GM10847 (cell line): ENCODE measurements around the gene KMT2B.

Source experiments
- POLR2A ChIP-seq: IDR thresholded peaks from 2 replicates; pipeline ENCODE4 v1.6.1; 2011; ENCODE audit not compliant: insufficient read length; ENCODE audit errors: extremely low read depth

KMT2B gene, protein sequence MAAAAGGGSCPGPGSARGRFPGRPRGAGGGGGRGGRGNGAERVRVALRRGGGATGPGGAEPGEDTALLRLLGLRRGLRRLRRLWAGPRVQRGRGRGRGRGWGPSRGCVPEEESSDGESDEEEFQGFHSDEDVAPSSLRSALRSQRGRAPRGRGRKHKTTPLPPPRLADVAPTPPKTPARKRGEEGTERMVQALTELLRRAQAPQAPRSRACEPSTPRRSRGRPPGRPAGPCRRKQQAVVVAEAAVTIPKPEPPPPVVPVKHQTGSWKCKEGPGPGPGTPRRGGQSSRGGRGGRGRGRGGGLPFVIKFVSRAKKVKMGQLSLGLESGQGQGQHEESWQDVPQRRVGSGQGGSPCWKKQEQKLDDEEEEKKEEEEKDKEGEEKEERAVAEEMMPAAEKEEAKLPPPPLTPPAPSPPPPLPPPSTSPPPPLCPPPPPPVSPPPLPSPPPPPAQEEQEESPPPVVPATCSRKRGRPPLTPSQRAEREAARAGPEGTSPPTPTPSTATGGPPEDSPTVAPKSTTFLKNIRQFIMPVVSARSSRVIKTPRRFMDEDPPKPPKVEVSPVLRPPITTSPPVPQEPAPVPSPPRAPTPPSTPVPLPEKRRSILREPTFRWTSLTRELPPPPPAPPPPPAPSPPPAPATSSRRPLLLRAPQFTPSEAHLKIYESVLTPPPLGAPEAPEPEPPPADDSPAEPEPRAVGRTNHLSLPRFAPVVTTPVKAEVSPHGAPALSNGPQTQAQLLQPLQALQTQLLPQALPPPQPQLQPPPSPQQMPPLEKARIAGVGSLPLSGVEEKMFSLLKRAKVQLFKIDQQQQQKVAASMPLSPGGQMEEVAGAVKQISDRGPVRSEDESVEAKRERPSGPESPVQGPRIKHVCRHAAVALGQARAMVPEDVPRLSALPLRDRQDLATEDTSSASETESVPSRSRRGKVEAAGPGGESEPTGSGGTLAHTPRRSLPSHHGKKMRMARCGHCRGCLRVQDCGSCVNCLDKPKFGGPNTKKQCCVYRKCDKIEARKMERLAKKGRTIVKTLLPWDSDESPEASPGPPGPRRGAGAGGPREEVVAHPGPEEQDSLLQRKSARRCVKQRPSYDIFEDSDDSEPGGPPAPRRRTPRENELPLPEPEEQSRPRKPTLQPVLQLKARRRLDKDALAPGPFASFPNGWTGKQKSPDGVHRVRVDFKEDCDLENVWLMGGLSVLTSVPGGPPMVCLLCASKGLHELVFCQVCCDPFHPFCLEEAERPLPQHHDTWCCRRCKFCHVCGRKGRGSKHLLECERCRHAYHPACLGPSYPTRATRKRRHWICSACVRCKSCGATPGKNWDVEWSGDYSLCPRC (N-terminal part only)

DNA sequence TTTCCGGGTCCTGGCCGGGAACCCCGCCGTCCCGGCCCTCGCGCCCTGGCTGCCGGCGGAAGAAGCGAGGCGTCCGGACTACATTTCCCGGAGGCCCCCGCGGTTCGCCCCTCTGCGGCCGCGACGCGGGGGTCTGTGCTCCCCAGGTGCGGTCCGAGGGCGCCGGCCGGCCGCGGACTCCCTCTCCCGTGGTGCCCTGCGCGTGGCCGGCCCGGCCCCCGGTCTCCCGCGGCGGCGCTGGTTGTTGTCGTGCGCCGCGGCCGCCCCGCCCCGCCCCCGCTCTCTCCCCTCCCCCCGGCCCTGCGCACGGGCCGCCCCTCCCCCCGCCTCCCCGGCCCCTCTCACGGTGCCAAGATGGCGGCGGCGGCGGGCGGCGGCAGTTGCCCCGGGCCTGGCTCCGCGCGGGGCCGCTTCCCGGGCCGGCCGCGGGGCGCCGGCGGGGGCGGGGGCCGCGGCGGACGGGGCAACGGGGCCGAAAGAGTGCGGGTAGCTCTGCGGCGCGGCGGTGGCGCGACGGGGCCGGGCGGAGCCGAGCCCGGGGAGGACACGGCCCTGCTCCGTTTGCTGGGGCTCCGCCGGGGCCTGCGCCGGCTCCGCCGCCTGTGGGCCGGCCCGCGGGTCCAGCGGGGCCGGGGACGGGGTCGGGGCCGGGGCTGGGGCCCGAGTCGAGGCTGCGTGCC lies at the start of gene KMT2B:
KMT2B (plus strand) TSS at position 339 of the 680 bp plus-strand sequence; CDS start at position 355, 16 bp downstream.
- peak; percentile 57 for TF ChIP-seq POLR2A

DNA sequence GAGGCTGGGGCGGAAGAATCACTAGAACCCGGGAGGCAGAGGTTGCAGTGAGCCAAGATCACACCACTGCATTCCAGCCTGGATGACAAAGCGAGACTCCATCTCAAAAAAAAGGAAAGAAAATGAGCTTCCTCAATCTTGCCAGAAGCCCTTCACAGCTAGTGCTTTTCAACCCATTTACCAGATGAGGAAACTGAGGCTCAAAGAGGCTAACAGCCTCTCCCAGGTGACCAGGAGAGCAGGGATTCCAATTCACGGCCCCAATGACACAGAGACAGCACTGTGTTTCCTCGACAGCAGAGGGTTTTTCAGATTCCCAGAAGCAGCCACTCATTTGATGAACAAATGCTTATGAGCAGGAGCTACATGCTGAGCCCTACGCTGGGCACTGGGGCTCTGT lies 48.2 kb upstream of the KMT2B start:
- TF ChIP-seq POLR2A, result no peak

DNA sequence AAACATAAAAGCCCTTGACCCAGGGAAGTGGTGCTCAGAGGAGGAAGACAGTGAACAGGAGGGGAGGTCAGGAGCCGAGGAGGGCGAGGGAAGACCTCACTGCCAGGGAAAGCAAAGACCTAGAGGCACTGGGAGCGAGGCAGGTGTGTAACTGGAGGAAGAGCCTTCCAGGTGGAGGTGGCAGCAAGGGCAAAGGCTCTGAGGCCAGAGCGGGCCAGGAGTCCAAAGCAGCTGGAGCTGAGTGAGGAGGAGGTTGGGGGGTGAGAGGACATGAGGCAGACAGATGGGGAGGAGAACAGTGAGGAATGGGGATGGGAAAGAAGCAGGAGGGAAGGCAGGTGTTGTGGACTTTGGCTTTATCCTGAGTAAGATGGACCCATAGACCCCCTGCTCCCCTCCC lies 47.8 kb upstream of the KMT2B start:
- TF ChIP-seq POLR2A, result no peak

DNA sequence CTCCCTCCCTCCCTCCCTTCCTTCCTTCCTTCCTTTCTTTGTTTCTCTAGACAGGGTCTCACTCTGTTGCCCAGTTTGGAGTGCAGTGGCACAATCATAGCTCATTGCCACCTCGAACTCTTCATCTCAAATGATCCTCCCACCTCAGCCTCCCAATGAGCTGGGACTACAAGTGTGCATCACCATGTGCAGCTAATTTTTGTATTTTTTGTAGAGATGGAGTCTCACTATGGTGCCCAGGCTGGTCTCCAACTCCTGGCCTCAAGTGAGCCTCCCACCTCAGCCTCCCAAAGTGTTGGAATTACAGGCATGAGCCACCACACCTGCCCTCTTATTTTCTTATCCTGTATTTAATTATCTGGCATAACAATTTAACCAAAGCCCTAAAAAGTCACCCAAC lies 47.1 kb upstream of the KMT2B start:
- no peak for TF ChIP-seq POLR2A

DNA sequence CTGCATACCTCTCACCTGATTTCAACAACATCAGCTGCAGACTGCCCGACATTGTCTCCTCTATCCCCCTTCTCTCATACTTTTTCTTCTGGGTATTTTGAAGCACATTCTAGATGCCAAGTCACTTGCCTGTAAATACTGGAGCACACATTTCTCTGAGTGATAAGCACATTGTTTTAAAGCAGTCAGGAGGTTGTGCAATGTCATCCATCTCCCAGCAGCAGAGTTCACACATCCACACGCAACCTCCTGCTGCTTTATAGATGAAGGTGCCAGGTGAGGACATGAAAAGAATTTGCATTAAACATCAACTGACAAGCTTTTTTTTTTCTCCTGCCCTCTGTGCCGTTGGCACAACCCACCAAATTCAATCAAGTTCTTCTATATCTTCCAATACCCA lies 46.0 kb upstream of the KMT2B start:
- no peak for TF ChIP-seq POLR2A

DNA sequence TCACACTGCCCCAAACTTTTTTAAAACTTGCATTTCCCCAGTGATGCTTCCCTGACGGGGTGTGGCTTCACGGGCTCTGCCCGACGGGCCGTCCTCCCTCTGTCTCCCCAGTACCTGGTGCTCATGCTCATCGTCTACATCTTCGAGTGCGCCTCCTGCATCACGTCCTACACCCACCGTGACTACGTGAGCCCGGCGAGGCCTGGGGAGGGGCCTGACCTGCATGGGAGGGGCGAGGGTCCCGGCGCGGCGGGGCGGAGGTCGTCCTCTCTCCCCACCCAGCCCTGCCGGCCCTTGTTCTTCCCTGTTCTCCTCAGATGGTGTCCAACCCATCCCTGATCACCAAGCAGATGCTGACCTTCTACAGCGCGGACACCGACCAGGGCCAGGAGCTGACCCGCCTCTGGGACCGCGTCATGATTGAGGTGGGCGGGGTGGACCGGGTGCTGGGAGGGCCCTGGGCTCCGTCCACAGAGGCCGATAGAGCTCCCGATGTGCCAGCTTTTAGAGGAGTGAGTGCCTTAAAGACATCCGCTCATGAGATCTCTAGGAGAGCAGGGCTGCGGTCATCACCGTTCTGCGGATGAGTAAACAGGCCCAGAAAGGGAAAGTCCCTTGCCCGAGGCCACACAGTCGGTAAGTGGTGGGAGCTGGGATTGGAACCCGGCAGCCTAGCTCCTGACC lies 44.5 kb upstream of the KMT2B start:
- TF ChIP-seq POLR2A, result no peak

DNA sequence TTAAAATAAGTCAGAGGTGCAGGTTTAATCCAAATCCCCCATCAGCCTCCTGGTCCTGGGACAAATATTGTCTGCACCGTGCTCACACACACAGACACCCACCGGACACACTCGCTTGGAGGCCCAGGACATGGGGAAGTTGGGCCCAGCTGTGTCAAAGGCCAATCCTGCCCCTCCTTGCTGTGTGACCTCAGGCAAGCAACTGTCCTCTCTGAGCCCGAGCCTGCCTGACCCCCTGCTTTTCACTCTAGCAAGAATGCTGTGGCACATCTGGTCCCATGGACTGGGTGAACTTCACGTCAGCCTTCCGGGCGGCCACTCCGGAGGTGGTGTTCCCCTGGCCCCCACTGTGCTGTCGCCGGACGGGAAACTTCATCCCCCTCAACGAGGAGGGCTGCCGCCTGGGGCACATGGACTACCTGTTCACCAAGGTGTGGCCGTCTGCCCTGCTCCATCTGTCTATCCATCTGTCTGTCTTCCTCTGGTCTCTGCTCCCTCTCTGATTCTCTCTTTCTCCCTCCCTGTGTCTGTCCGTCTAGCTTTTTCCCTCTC lies 42.1 kb upstream of the KMT2B start:
- no peak for TF ChIP-seq POLR2A

DNA sequence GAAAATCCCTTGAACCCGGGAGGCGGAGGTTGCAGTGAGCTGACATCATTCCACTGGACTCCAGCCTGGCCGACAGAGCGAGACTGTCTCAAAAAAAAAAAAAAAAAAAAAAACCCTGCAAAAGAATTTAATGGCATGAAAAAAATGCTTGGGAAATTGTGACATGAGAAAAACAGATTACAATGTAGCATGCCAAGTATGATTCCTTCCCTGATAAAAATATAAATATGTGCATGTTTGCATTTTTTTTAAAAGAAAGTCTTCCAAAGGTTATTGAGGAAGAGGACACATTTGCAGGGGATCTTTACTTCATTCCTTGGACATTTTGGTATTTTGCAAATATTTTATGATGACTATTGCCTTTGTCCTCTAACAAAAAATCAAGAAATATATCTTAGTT lies 28.0 kb upstream of the KMT2B start:
- TF ChIP-seq POLR2A, result no peak

DNA sequence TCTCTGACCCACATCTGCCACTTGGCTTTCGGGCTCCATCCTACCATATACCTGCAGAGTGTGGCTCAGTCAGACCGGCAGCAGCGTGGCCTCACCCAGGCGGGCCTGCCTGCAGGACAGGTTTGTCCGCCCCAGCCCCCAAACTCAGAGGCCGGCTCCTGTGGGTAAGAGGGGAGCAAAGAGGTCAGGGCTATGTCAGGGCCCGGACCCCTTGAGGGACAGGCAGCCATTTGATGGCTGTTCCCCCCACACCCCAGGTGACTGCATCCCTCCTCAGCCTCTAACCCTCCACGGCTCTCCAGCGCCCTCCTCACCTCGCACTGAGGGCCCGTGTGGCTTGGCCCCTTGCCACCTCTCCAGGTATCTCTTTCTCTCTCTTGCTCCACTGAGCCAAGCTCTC lies 25.8 kb upstream of the KMT2B start:
- TF ChIP-seq POLR2A, result no peak

DNA sequence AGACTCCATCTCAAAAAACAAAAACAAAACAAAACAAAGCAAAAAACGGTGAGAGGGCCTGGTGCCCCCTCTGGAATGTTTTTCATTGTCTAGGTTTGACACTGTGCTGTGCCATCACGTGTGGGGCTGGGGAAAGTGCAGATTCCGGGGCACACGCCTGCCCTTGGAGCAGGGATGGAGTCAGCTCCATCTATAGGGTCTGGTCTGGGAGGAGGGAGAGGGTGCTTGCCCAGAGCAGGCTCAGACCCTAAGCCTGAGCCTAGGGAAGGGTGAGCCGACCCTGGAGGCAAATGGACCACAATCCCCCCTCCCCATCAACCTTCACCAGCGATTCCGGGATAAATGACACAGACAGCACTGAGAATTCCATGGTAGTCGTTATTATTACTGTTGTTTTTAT lies 24.4 kb upstream of the KMT2B start:
- TF ChIP-seq POLR2A, result no peak

DNA sequence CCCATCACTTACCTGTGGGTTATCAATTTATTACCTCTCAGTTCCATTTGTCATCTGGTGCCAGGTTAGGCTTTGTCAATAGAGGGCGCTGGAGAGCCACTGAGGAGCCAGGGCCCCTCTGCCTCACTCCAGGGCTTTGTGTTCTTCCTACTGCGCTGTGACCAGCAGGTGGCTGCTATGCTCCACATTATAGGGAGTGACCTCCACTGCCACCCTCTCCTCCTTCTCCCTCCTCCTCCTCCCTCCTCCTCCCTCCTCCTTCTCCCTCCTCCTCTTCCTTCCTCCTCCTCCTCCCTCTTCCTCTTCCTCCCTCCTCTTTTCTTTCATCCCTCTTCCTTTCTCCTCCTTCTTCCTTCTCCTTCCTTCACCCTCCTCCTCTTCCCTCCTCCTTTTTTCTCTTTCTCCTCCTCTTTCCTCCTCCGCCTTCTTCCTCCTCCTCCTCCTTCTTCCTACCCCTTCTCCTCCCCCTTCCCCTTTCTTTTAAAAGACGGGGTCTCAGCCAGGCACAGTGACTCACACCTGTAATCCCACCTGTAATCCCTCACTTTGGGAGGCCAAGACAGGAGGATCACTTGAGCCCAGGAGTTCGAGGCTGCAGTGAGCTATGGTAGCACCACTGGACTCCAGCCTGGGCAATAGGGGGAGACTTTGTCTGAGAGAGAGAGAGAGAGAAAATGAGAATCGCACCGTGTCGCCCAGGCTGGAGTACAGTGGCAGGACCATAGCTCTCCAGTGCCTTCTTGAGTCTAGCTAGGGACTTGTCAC lies 23.8 kb upstream of the KMT2B start:
- no peak for TF ChIP-seq POLR2A

DNA sequence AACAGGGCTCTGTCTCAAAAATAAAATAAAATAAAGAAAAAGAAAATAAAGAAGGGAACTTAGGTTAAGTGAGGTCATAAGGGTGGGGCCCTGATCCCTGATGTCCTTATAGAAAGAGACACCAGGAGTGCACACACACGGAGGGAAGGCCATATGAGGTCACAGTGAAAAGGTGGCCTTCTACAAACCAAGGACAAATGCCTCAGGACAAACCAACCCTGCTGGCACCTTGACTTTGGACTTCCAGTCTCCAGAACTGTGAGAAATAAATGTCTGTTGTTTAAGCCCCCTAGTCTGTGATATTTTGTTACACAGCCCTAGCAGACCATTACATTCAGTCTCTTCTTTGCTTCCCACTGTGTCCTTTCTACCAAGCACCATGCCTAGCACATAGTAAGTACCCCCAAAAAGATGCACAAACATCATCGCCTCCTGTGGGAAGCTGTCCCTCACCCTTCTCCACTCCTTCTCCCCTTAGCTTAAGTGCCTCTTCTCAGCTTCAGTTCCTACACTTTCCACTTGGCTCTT lies 21.8 kb upstream of the KMT2B start:
- TF ChIP-seq POLR2A, result no peak

DNA sequence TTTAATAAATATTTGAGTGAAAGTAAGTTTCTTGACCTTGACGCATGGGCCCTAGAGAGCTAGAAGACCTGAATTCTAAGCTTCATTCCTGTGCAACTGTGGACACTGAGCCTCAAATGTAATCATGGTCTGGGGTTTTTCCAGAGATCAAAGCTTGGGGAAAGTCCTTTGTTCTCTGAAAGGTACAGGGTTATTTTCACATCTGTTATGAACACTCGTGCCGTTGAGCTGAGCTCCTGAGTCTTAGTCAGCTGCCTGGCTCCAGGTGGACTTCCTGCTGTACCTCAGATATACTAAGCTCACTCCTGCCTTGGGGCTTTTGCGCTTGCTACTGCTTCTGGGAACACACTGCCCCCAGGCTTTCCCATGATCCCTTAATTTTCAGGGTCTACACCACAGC lies 21.0 kb upstream of the KMT2B start:
- no peak for TF ChIP-seq POLR2A
